ENCODE results near the gene PLXNB2.

Gene PLXNB2

GRCh38 chr22:50278956-50279619 is 28.4 kb downstream of the PLXNB2 start:
- TF ChIP-seq CTCF (IDR thresholded peaks at IDR 0.05) = no peak
- H3K27ac ChIP-seq = no peak overlapping the region
- DNase-seq (ENCODE audit: low spot score) = no peak
- no peak overlapping the region for H3K4me3 ChIP-seq

GRCh38 chr22:50278461-50278860 is 29.0 kb downstream of the PLXNB2 start:
- Histone ChIP-seq H3K4me3 (no peak overlapping the region), H3K27ac (no peak overlapping the region)
- TF ChIP-seq CTCF (IDR thresholded peaks at IDR 0.05) = no peak
- DNase-seq (ENCODE audit: low spot score) = no peak

- no peak overlapping the region for H3K4me3 ChIP-seq
- no peak overlapping the region for H3K27ac ChIP-seq
- no peak for TF ChIP-seq CTCF (IDR thresholded peaks at IDR 0.05)
- DNase-seq (ENCODE audit: low spot score) = no peak
Measured at GRCh38 chr22:50277761-50278160, 29.7 kb downstream of the PLXNB2 start.

GRCh38 chr22:50276143-50276542 is 31.3 kb downstream of the PLXNB2 start:
- DNase-seq (ENCODE audit: low spot score) = peak; percentile 91
- H3K4me3 ChIP-seq = no peak overlapping the region
- peak overlapping the region in 1 of 2 donors; percentile 64 for H3K27ac ChIP-seq
- peak; percentile 70 for TF ChIP-seq CTCF (IDR thresholded peaks at IDR 0.05)

GRCh38 chr22:50275181-50276055 is 32.0 kb downstream of the PLXNB2 start:
- Histone ChIP-seq H3K27ac (peak overlapping the region in 1 of 2 donors; percentile 64), H3K4me3 (no peak overlapping the region)
- no peak for TF ChIP-seq CTCF (IDR thresholded peaks at IDR 0.05)

GRCh38 chr22:50274771-50275170 is 32.7 kb downstream of the PLXNB2 start:
- no peak for TF ChIP-seq CTCF (IDR thresholded peaks at IDR 0.05)
- Histone ChIP-seq H3K4me3 (no peak overlapping the region), H3K27ac (no peak overlapping the region)
- DNase-seq (ENCODE audit: low spot score) = no peak

More at GRCh38 chr22:50275181-50276055, 32.0 kb downstream of the PLXNB2 start:
- DNase-seq (ENCODE audit: low spot score) = no peak

Data from coronary artery (tissue), 2 donors.